SJSA1 (cell line): ENCODE measurements around the gene UBN1. TPM values are rescaled to one million over a fixed set of nuclear protein-coding genes. Genes with fewer than 3 reads are reported as not detected.

Experiments
- DNase-seq, 2 experiments: peaks; one replicate each; pipeline ENCODE4 v3.0.0-alpha.2; 2015 to 2020; ENCODE audit warnings: low spot score in 2 of 2, low read depth in 1 of 2
- H3K27ac ChIP-seq: fragments of 250-450 bp; sonication (Bioruptor Pico); 2 replicates; pipeline ENCODE4 v1.5.1; 2020; ENCODE audit warnings: mild to moderate bottlenecking, moderate library complexity
- H3K27me3 ChIP-seq: fragments of 250-450 bp; sonication (Bioruptor Pico); replicated peaks from 2 replicates; pipeline ENCODE4 v1.5.1; 2020; ENCODE audit warnings: mild to moderate bottlenecking, moderate library complexity
- H3K36me3 ChIP-seq: fragments of 250-450 bp; sonication (Bioruptor Pico); 2 replicates; pipeline ENCODE4 v1.5.1; 2020; ENCODE audit warnings: mild to moderate bottlenecking
- H3K4me1 ChIP-seq: fragments of 250-450 bp; sonication (Bioruptor Pico); replicated peaks from 2 replicates; pipeline ENCODE4 v1.6.1; 2021; ENCODE audit warnings: mild to moderate bottlenecking
- H3K4me3 ChIP-seq: fragments of 250-450 bp; sonication (Bioruptor Pico); 2 replicates; pipeline ENCODE4 v1.5.1; 2020; ENCODE audit warnings: mild to moderate bottlenecking
- H3K9me3 ChIP-seq: fragments of 250-450 bp; sonication (Bioruptor Pico); replicated peaks from 2 replicates; pipeline ENCODE4 v1.5.1; 2020; ENCODE audit warnings: mild to moderate bottlenecking
- total RNA-seq: library from RNA; depleted of rRNA; stranded (reverse); fragments of >200 nt; shearing (Covaris generic); gene quantifications from 2 replicates; pipeline ENCODE4 v1.2.3, GENCODE V29; 2014

The UBN1 gene
- total RNA-seq, 1 experiment from 2014 or later = 30.8 TPM

DNA sequence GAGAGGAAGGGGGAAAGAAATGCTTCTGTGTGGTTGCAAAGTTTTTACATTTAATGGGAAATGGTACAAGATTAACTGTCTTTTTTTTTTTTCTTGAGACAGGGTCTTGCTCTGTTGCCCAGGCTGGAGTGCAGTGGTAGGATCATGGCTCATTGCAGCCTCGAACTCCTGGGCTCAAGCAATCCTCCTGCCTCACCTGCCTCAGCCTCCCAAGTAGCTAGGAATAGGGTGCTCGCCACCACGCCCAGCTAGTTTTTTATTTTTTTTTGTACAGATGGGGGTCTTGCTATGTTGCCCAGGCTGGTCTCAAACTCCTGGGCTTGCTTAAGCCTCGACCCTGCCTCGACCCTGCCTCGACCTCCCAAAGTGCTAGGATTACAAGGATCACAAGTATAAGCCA is 41.0 kb upstream of the UBN1 start:
- H3K27ac ChIP-seq = no peak overlapping the region
- H3K36me3 ChIP-seq = peaks cover 62% of the 10 kb centered on the region
- DNase-seq = no peak
- no peak overlapping the region for H3K4me3 ChIP-seq
- no peaks in the 10 kb centered on the region for H3K9me3 ChIP-seq
- H3K4me1 ChIP-seq = peaks cover 9% of the 10 kb centered on the region
- H3K27me3 ChIP-seq = no peaks in the 10 kb centered on the region

DNA sequence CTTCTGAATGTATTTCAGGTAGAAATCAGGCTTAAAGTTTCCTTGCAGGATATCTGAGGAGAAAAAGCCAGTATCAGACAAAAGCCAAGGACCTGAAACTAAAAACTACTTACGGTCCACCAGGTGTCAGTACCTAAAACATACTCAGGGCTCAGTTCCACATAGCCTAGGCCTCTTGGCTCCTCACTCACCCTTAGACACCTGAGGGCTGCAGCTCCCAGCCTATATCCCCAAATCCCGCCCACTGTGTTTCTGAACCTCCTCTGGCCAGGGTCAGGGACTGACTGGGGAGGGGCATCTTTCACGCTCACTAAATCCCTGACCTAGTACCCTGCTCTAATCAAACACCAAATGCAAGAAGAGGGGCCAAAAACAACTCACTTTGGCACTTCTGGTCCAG is 36.0 kb upstream of the UBN1 start:
- H3K9me3 ChIP-seq = no peaks in the 10 kb centered on the region
- H3K4me3 ChIP-seq = no peak overlapping the region
- H3K27me3 ChIP-seq = no peaks in the 10 kb centered on the region
- peaks cover 79% of the 10 kb centered on the region for H3K36me3 ChIP-seq
- DNase-seq = no peak
- H3K27ac ChIP-seq = no peak overlapping the region
- H3K4me1 ChIP-seq = no peaks in the 10 kb centered on the region

DNA sequence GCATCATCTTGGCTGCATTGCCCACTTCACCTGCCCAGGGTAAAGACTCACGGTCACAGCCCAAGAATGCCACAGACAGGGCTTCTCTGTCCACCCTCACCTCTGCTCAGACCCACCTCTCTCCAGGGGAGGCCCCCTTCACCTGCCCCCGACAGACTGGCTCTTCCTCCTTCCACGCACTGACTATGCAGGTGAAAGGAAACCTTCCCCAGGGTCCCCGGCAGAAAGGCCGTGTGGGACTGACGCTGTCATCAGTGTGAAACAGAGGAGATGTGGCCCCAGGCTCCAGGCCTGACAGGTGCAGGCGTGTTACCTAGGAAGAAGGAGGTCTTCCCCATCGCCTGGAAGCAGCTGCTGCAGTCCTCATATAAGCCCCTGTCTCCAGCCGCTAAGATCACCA is 35.5 kb upstream of the UBN1 start:
- H3K4me1 ChIP-seq = no peaks in the 10 kb centered on the region
- no peaks in the 10 kb centered on the region for H3K9me3 ChIP-seq
- H3K4me3 ChIP-seq = no peak overlapping the region
- no peak overlapping the region for H3K27ac ChIP-seq
- H3K27me3 ChIP-seq = no peaks in the 10 kb centered on the region
- peaks cover 82% of the 10 kb centered on the region for H3K36me3 ChIP-seq
- no peak for DNase-seq

DNA sequence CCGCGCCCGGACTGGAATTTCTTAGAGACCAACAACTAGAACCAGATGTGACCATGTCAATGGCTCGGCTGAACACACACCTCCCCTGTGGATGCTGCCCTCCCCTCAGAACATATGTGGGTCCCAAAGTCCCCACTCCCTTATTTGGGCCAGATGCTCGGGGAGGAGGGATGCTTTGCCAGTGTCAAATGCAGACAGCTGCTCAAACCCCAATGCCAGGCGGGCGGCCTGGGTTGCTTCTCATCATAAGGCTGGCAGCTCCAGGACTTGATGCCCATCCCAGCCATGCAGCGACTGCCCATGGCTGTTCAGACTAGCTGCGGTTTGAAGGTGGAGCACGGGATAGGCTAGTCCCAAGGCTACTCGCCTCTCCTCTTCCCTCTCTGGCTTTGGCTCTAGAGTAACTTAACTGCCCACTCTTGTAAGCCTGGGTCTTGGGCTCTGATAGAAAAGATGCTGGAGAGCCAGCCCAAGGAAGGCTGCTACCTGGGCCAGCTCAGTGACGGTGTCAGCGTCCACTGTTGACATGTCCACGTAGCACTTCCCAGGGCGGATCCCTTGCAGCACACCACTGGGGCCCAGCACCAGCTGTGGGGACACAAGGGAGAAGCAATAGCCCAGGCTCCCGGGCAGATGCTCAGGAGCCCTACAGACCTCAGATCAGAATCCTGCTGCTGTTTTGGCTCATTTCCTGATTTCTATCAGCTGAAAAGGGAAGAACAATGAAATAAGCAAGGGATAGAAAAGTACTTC is 33.9 kb upstream of the UBN1 start:
- H3K4me3 ChIP-seq = no peak overlapping the region
- H3K36me3 ChIP-seq = peaks cover 84% of the 10 kb centered on the region
- H3K27ac ChIP-seq = no peak overlapping the region
- no peaks in the 10 kb centered on the region for H3K9me3 ChIP-seq
- DNase-seq = no peak
- H3K27me3 ChIP-seq = no peaks in the 10 kb centered on the region
- no peaks in the 10 kb centered on the region for H3K4me1 ChIP-seq

DNA sequence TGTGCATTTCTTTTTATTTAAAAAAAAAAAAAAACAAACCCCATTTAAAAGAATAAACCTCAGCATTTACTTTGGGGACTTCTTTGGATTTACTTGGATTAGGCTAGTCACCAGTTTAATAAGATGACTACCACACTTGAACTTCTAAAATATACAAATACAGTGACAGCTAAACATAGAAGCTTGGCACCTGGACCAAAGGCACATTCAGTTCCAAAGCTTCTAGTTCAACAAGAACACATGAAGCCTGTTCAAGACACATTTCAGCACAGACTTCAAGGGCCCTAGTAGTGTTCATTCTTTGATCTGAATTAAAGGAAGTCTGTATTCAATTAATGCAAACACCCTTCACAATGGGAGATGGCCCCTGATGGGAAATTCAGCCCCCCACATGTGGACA is 33.2 kb upstream of the UBN1 start:
- Histone ChIP-seq H3K4me3 (no peak overlapping the region), H3K27ac (no peak overlapping the region), H3K4me1 (no peaks in the 10 kb centered on the region), H3K36me3 (peaks cover 86% of the 10 kb centered on the region), H3K27me3 (no peaks in the 10 kb centered on the region), H3K9me3 (no peaks in the 10 kb centered on the region)
- DNase-seq = no peak

DNA sequence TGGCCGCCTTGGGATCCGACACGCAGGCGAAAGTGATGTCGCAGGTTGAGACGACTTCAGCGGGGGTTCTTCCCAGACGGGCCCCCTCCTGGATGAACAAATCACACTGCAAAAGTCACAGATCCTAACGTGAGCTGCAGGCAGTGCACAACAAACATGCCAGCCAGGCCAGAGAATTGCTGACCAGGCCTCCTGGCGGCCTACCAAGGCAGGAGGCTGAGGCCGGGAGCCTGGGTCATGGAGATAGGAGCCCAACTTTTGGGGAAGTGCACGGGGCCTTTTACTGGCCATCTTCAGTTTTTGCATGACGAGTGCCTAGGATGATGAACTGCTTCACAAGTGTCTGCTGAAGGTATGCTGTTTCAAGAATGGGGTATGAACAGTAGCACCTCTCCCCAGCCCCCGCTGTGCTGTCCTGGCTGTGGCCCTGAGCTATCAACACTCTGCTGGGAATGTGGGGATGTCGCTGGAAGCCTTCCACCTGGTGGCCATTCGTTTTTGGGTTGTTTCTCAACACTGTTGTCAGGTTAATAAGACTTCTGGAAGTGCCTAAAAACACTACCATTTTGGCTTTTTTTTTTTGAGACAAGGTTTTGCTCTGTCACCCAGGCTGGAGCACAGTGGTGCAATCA is 32.6 kb upstream of the UBN1 start:
- DNase-seq = no peak
- H3K27ac ChIP-seq = no peak overlapping the region
- H3K27me3 ChIP-seq = no peaks in the 10 kb centered on the region
- H3K4me3 ChIP-seq = no peak overlapping the region
- H3K36me3 ChIP-seq = peaks cover 87% of the 10 kb centered on the region
- no peaks in the 10 kb centered on the region for H3K9me3 ChIP-seq
- H3K4me1 ChIP-seq = no peaks in the 10 kb centered on the region

DNA sequence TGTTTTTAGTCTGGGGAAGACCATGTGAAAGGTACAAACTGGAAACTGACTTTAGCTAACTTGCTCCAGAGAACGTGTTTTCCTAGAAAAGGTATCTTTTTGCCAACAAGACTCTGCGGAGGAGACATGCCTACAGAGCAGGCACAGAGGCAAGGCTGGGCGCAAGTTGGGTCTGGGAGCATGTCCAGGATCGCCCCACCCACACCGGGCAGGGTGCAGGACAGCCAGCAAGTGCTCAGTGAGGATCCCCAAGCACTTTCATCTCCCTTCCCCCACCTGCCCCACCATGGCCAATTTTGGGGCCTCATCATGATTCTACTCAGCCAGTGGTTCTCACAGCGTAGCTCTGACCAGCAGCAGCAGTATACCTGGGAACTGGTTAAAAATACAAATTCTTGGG is 26.6 kb upstream of the UBN1 start:
- Histone ChIP-seq H3K27ac (no peak overlapping the region), H3K36me3 (peaks cover 95% of the 10 kb centered on the region), H3K4me1 (no peaks in the 10 kb centered on the region), H3K4me3 (no peak overlapping the region), H3K27me3 (no peaks in the 10 kb centered on the region), H3K9me3 (no peaks in the 10 kb centered on the region)
- DNase-seq = no peak

DNA sequence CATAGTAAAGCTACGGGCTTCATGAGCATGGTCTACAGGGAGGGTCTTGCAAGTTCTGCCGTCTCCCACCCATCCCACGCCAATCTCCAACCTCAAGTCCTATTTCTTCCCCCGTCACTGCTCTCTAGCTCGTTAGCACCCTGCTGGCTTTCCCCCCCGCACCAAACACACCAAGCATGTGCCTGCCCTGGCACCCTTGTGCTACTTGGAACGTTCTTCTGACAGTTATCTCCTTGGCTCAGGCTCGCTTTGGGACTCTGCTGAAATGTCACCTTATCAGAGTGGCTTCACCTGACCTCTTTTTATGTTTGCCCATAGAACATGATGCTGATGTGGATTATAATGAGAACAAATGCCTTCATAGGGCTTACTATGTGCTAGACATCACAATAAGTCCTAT is 22.1 kb upstream of the UBN1 start:
- H3K27ac ChIP-seq = no peak overlapping the region
- H3K27me3 ChIP-seq = no peaks in the 10 kb centered on the region
- H3K36me3 ChIP-seq = peaks cover 97% of the 10 kb centered on the region
- no peaks in the 10 kb centered on the region for H3K9me3 ChIP-seq
- no peaks in the 10 kb centered on the region for H3K4me1 ChIP-seq
- no peak for DNase-seq
- H3K4me3 ChIP-seq = no peak overlapping the region

DNA sequence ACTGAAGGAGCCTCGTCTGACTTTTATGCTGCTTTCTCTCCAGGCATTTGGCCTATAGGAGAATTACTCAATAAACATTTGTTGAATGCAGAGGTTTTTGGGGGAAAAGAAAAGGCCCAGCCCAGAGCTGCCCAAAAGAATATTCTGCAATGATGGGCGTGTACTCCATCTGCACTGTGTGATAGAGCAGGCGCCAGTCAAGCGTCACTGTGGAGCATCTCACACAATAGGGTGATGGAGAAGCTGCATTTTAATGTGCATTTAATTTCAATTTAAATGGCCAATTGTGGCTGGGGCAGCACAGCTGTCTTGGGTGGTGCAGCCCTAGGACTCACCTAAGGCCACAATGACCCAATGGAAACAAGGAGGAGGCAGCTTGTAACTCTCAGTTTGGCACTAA is 20.8 kb upstream of the UBN1 start:
- H3K4me1 ChIP-seq = no peaks in the 10 kb centered on the region
- H3K27ac ChIP-seq = no peak overlapping the region
- no peak overlapping the region for H3K4me3 ChIP-seq
- peaks cover 97% of the 10 kb centered on the region for H3K36me3 ChIP-seq
- H3K27me3 ChIP-seq = no peaks in the 10 kb centered on the region
- H3K9me3 ChIP-seq = no peaks in the 10 kb centered on the region
- DNase-seq = no peak

DNA sequence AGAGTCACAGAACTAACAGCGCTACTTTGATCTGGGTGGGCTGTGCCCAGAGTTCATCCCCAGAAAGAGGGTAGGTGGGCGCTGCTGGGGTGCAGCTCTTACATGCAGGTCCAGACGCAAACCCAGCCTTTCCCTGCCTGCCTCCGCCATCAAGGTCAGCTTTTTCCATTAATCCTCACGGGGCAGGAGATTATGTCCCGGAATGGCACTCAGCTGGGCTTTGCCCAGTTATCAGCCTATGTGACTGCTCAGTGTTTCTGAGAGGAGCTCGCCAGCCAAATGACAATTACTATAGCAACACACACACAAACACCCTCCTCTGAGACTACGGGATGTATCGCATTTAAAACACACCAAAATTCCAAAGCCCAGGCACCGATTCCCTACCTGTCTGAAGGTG is 20.3 kb upstream of the UBN1 start:
- Histone ChIP-seq H3K27me3 (no peaks in the 10 kb centered on the region), H3K4me3 (no peak overlapping the region), H3K9me3 (no peaks in the 10 kb centered on the region), H3K4me1 (no peaks in the 10 kb centered on the region), H3K36me3 (peaks cover 97% of the 10 kb centered on the region), H3K27ac (no peak overlapping the region)
- no peak for DNase-seq

DNA sequence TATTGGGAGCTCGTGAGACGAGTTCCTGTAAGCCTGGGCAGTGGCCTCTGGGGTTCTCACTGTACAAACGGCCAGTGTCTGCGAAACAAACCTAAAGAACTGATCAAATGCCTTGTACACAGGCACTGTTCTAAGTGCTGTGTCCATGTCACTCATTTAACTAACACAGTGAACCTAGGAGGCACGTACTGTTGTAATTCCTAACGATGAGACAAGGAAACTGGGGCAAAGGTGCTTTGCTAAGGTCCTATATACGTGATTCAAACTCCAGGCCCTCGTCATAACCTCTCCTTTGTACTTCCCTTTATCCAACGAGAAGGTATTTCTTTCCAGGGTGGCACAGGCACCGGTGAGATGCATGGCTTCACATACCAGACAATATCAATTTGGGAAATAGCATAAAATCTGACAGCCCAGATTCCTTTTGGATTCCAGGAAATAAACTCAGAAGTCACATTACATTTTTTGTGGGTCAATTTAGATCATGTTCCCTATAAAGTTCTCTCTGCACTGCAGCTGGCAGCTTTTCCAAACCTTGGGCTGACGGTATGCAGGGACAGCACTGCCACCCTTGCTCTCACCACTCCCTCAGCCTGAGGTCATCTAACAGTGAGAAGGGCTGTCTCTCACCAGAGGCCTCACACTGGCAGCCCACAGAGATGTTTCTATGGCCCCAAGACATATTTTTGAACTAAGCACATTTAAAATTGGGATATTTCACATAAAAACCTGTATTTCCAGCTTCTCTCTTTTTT is 18.5 kb upstream of the UBN1 start:
- no peaks in the 10 kb centered on the region for H3K27me3 ChIP-seq
- H3K36me3 ChIP-seq = peaks cover 97% of the 10 kb centered on the region
- H3K27ac ChIP-seq = no peak overlapping the region
- DNase-seq = no peak
- no peaks in the 10 kb centered on the region for H3K9me3 ChIP-seq
- no peaks in the 10 kb centered on the region for H3K4me1 ChIP-seq
- no peak overlapping the region for H3K4me3 ChIP-seq

DNA sequence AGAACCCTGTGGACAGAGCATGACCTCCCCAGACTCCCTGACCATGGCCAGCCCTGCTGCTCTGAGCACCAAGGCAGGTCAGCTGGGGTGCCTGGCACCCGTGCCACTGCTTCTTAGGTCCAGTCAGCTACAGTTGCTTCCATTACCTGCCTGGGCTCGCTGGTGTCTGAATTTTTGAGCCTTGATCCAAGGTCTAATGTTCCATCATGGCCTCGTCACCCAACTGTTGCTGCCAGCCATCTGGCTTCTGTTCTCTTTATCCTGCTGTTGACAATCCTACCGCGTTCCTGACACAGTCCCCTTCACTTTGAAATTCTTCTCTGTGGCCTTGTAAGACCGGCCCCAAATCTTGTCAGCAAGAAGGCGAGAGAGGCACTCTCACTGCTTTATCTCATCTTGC is 16.9 kb upstream of the UBN1 start:
- Histone ChIP-seq H3K4me3 (no peak overlapping the region), H3K9me3 (no peaks in the 10 kb centered on the region), H3K27me3 (no peaks in the 10 kb centered on the region), H3K36me3 (peaks cover 96% of the 10 kb centered on the region), H3K4me1 (no peaks in the 10 kb centered on the region), H3K27ac (no peak overlapping the region)
- DNase-seq = no peak

DNA sequence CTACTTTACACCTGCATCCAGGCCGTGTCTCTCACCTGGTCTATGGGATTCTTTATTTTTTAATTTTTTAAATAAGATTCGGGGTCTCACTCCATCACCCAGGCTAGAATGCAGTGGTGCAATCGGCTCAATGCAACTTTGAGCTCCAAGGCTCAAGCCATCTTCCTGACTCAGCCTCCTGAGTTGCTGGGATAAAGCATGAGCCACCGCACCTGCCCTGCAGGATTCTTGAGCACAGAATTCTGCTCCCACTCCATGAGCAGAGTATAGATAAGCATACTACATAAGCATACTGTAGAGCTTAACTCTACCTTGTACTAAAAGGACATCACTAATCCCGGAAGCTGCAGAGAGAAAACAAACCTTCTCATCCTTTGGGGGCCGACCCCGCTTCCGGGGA is 15.7 kb upstream of the UBN1 start:
- DNase-seq = no peak
- Histone ChIP-seq H3K27ac (no peak overlapping the region), H3K36me3 (peaks cover 96% of the 10 kb centered on the region), H3K27me3 (no peaks in the 10 kb centered on the region), H3K4me3 (no peak overlapping the region), H3K9me3 (no peaks in the 10 kb centered on the region), H3K4me1 (no peaks in the 10 kb centered on the region)

DNA sequence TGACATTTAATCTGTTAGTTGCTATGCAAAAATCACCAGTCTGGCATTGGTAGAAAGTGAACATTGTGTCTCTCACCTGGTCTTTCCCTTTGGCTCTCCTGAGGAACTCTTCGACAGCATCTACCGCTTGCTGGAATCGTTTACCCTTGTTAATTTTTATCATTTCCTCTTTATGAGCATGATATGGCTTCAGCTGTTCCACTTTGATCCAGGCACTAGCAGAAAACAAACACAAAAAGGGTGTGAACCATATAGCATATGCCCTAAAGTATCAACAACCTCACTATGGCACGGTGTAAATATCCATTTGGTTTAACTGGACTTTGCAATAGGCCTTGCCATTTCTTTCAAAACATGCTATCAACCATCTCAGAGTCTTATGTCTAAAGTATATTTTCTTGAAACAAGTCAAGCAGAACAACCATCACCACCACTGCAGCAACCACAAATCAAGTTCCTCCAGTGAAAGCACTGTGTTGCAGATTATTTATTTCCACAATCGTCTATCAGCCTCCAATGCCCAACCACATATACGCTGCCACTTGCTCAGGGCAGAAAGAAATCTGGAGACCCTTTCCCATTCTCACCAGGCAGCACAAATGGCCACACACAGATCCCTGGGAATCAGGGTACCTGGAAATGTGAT is 14.5 kb upstream of the UBN1 start:
- Histone ChIP-seq H3K4me1 (no peaks in the 10 kb centered on the region), H3K27me3 (no peaks in the 10 kb centered on the region), H3K9me3 (no peaks in the 10 kb centered on the region), H3K4me3 (no peak overlapping the region), H3K27ac (no peak overlapping the region), H3K36me3 (peaks cover 90% of the 10 kb centered on the region)
- DNase-seq = no peak
